ENCODE measurements around the gene ATP8A2. TPM values are rescaled to one million over a fixed set of nuclear protein-coding genes. Genes with fewer than 3 reads are reported as not detected.

Gene ATP8A2
- total and polyA plus RNA-seq, 9 of the 15 experiments (the other 6 are each of a cell fraction or from before 2014, with no cell fraction given), result under 0.01 to 0.33 (median 0.06) TPM; not detected in 4

DNA sequence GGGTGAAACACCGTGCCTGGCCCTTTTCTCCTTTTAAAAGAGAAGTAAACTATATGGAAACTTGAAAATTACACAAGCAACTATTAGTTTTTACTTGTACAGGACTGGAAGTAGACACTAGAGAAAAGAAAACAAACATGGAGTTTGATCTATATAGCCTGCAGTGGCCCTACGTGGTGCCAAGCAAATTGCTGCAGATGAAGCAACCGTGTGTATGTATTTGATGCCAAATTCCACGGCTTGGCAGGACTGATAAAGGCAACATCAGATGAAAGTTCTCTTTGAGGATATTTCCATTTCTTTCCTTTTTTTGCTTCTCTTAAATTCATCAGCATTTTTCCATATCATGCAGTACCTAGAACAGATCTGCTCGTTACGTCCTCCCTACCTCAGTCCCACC lies 49.8 kb downstream of the ATP8A2 start:
- TF ChIP-seq NR3C1 (CRISPR knock-in tag; IDR thresholded peaks at IDR 0.05) (no peak), ZNF584 (CRISPR knock-in tag; IDR thresholded peaks at IDR 0.05; ENCODE audit: low read depth) (no peak), PHB2 (IDR thresholded peaks at IDR 0.05; ENCODE audit: low read depth) (no peak), CTCFL (IDR thresholded peaks at IDR 0.05; ENCODE audit: borderline replicate concordance, insufficient read depth, low read depth, low read length, poor library complexity, severe bottlenecking) (no peak)
- TF ChIP-seq, protein P1, sequence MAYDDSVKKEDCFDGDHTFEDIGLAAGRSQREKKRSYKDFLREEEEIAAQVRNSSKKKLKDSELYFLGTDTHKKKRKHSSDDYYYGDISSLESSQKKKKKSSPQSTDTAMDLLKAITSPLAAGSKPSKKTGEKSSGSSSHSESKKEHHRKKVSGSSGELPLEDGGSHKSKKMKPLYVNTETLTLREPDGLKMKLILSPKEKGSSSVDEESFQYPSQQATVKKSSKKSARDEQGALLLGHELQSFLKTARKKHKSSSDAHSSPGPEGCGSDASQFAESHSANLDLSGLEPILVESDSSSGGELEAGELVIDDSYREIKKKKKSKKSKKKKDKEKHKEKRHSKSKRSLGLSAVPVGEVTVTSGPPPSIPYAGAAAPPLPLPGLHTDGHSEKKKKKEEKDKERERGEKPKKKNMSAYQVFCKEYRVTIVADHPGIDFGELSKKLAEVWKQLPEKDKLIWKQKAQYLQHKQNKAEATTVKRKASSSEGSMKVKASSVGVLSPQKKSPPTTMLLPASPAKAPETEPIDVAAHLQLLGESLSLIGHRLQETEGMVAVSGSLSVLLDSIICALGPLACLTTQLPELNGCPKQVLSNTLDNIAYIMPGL (CRISPR knock-in tag; IDR thresholded peaks at IDR 0.05), result no peak
- TF ChIP-seq, protein P2, sequence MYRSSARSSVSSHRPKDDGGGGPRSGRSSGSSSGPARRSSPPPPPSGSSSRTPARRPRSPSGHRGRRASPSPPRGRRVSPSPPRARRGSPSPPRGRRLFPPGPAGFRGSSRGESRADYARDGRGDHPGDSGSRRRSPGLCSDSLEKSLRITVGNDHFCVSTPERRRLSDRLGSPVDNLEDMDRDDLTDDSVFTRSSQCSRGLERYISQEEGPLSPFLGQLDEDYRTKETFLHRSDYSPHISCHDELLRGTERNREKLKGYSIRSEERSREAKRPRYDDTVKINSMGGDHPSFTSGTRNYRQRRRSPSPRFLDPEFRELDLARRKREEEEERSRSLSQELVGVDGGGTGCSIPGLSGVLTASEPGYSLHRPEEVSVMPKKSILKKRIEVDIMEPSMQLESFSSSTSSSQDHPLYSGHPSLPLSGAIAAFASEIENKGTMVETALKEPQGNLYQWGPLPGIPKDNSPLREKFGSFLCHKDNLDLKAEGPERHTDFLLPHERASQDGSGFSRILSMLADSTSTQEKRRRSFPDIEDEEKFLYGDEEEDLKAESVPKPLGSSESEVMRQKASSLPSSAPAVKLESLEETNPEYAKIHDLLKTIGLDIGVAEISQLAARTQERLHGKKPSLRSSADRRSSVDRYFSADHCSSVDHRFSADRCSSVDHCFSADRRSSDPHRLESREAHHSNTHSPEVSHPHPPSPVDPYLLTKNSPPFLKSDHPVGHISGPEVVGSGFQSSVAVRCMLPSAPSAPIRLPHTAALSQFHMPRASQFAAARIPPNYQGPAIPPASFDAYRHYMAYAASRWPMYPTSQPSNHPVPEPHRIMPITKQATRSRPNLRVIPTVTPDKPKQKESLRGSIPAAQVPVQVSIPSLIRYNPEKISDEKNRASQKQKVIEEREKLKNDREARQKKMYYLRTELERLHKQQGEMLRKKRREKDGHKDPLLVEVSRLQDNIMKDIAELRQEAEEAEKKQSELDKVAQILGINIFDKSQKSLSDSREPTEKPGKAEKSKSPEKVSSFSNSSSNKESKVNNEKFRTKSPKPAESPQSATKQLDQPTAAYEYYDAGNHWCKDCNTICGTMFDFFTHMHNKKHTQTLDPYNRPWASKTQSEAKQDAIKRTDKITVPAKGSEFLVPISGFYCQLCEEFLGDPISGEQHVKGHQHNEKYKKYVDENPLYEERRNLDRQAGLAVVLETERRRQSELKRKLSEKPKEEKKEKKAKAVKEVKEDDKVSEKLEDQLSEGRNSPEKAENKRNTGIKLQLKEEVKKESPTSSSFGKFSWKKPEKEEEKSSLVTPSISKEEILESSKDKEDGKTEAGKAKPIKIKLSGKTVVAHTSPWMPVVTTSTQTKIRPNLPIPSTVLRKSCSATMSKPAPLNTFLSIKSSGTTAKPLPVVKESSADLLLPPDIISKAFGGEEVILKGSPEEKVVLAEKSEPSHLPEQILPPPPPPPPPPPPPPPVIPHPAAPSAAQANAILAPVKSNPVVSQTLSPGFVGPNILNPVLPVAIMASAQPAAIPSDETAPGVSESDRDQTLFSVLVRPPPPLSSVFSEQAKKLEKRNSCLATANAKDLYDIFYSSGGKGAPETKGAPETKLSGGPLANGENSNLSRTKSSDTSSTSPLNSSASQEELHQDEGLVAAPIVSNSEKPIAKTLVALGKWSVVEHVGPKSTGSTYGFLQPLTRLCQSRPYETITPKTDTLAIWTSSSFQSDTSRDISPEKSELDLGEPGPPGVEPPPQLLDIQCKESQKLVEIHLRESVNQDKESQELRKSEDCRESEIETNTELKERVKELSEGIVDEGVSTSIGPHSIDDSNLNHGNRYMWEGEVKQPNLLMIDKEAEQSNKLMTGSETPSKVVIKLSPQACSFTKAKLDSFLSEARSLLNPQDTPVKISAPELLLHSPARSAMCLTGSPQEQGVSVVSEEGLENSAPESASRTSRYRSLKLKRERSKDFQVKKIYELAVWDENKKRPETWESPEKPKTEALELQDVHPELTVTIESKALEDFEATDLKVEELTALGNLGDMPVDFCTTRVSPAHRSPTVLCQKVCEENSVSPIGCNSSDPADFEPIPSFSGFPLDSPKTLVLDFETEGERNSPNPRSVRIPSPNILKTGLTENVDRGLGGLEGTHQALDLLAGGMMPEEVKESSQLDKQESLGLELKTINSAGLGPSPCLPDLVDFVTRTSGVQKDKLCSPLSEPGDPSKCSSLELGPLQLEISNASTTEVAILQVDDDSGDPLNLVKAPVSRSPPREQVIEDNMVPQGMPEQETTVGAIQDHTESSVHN (IDR thresholded peaks at IDR 0.05; ENCODE audit: borderline replicate concordance in 1 of 2, low read depth in 1 of 2), result no peak
- TF ChIP-seq, protein P3, sequence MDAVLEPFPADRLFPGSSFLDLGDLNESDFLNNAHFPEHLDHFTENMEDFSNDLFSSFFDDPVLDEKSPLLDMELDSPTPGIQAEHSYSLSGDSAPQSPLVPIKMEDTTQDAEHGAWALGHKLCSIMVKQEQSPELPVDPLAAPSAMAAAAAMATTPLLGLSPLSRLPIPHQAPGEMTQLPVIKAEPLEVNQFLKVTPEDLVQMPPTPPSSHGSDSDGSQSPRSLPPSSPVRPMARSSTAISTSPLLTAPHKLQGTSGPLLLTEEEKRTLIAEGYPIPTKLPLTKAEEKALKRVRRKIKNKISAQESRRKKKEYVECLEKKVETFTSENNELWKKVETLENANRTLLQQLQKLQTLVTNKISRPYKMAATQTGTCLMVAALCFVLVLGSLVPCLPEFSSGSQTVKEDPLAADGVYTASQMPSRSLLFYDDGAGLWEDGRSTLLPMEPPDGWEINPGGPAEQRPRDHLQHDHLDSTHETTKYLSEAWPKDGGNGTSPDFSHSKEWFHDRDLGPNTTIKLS (IDR thresholded peaks at IDR 0.05; ENCODE audit: borderline replicate concordance, low read depth), result no peak
- WGBS (ENCODE audit: insufficient coverage, low coverage, missing lambda C conversion rate), result 6% methylated on average over 6 of the region's 6 CpGs
- Histone ChIP-seq H3K9me1 (ENCODE audit: control insufficient read depth, insufficient read depth, low read length) (no peaks in the 10 kb centered on the region), H3K27ac (ENCODE audit: extremely low read depth, low read depth, low read length) (no peak overlapping the region), H3K27me3 (ENCODE audit: control insufficient read depth in 2 of 2, insufficient read depth in 2 of 2, low read length in 2 of 2) (peaks cover 0 to 9% of the 10 kb centered on the region in 2 experiments; a peak in 1 of 5 replicates), H3K36me3 (ENCODE audit: control insufficient read depth, insufficient read depth, low read length) (no peaks in the 10 kb centered on the region), H3K9ac (ENCODE audit: insufficient read depth in 1 of 2, low read depth in 2 of 2, low read length in 2 of 2) (no peak overlapping the region), H3K9me3 (replicated peaks; ENCODE audit: control insufficient read depth, insufficient read depth, low read depth, low read length) (no peaks in the 10 kb centered on the region), H3K79me2 (ENCODE audit: control insufficient read depth, insufficient read depth, low read length) (no peaks in the 10 kb centered on the region), H3K4me1 (replicated peaks in 1 of 2; ENCODE audit: control insufficient read depth in 2 of 2, insufficient read depth in 2 of 2, low read length in 2 of 2) (no peaks in the 10 kb centered on the region), H3K4me3 (no peak overlapping the region), H3K4me2 (ENCODE audit: insufficient read depth, low read length) (no peak overlapping the region), H4K20me1 (replicated peaks; ENCODE audit: control insufficient read depth, insufficient read depth, low read length) (no peaks in the 10 kb centered on the region), H2AFZ (ENCODE audit: low read depth, low read length) (no peak overlapping the region)
- no peak for ATAC-seq
- no peak for DNase-seq (ENCODE audit: extremely low read depth in 1 of 4, low spot score in 3 of 4)
- FAIRE-seq, result no peak
- no TSS peak for BruUV-seq (replicated peaks)
- ChIA-PET CTCF (ENCODE audit: low intra/inter-chr PET ratio) (no interaction called here), POLR2A (no interaction called here)
- intact Hi-C loops (cut with micrococcal nuclease), result no loop called here
- in situ Hi-C loops (cut with MboI), result no loop called here

All from K562 (cell line).